GM10248 (cell line): ENCODE measurements around the gene ZC3H18.

Experiments used
- CTCF ChIA-PET: fragments of 300-600 bp; sonication (Branson Sonifier 250); formaldehyde crosslinking; extraction: SDS; loops from one replicate; lab custom pipeline; 2021; ENCODE audit warnings: antibody characterized with exemption; lab: Yijun Ruan, JAX
- POLR2A ChIA-PET: fragments of 350-650 bp; sonication (Branson Sonifier 250); formaldehyde crosslinking; extraction: SDS; loops from one replicate; lab custom pipeline; 2020; ENCODE audit warnings: antibody characterized with exemption; lab: Yijun Ruan, JAX
- DNase-seq: peaks from one replicate; pipeline ENCODE4 v3.0.0; 2012; ENCODE audit errors: extremely low spot score
- CTCF ChIP-seq: IDR thresholded peaks from 2 replicates; pipeline ENCODE4 v1.5.1; 2012; ENCODE audit warnings: mild to moderate bottlenecking, low read depth; ENCODE audit errors: extremely low read depth, missing control alignments, control extremely low read depth

ZC3H18 gene

GRCh38 chr16:88656291-88656980, 86.2 kb downstream of the ZC3H18 start:
- TF ChIP-seq CTCF: no peak
- DNase-seq: no peak
- ChIA-PET CTCF (no interaction called here), POLR2A (no interaction called here)

GRCh38 chr16:88657371-88657770, 87.2 kb downstream of the ZC3H18 start:
- CTCF ChIA-PET: interaction anchor here (1.3 to 1.6 kb wide), 2 partner anchors 15 to 23 kb away, joined by 3 to 5 read pairs; no protein-coding TSS in a partner anchor

GRCh38 chr16:88658714-88659113, 88.5 kb downstream of the ZC3H18 start:
- DNase-seq: no peak
- CTCF ChIA-PET: interaction anchor here (1.6 kb wide), 1 partner anchor 14 kb away, joined by 5 read pairs; no protein-coding TSS in a partner anchor
- POLR2A ChIA-PET: no interaction called here
- no peak for TF ChIP-seq CTCF

More at GRCh38 chr16:88657371-88657770, 87.2 kb downstream of the ZC3H18 start:
- TF ChIP-seq CTCF: no peak
- POLR2A ChIA-PET: interaction anchor here (0.6 kb wide), 1 partner anchor 22 kb away, joined by 4 read pairs; no protein-coding TSS in a partner anchor
- no peak for DNase-seq

DNA sequence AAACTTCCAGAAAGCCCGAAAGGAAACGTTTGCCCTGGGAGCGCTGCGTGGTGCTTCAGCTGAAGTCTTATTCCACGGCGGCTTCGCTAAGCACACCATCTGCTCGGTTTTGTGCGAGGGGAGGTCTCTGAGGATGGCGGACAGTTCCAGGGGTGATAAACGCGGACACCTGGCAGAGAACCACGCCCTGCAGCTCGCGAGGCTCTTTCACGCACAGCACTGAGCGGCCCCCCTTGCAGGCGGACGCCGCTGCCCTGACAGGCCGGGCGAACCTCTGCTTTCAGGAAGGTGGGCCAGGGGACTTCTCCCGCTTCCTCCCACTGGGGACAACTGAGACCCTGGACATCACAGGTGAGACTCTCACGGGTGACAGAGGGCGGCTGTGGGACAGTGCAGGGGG, 89.0 kb downstream of the ZC3H18 start:
- CTCF ChIA-PET: interaction anchor here (1.6 kb wide), 1 partner anchor 14 kb away, joined by 5 read pairs; no protein-coding TSS in a partner anchor
- TF ChIP-seq CTCF: no peak
- POLR2A ChIA-PET: no interaction called here
- DNase-seq: no peak

- DNase-seq: no peak
- POLR2A ChIA-PET: interaction anchor here (0.5 kb wide), 1 partner anchor 898 kb away, joined by 8 read pairs; no protein-coding TSS in a partner anchor
These were observed 91.3 kb downstream of the ZC3H18 start for GRCh38 chr16:88661468-88661867.

More at GRCh38 chr16:88661468-88661867, 91.3 kb downstream of the ZC3H18 start:
- no peak for TF ChIP-seq CTCF
- CTCF ChIA-PET: no interaction called here
